Fibroblast of lung (primary cell): Measurements from ENCODE around the gene GRIK2. TPM values are rescaled to one million over a fixed set of nuclear protein-coding genes. Genes with fewer than 3 reads are reported as not detected.

Source experiments
- DNase-seq, 2 donors: peaks; one replicate each; pipeline versions ENCODE4 v3.0.0 to v3.0.0-alpha.2; 2010; ENCODE audit warnings: low read depth in 2 of 2
- H2AFZ ChIP-seq: 2 replicates; pipeline ENCODE4 v1.5.1; 2012; ENCODE audit warnings: low read length, control low read depth, inconsistent platforms
- H3K27ac ChIP-seq: 2 replicates; pipeline ENCODE4 v1.5.1; 2011; ENCODE audit warnings: low read length, control low read depth; ENCODE audit not compliant: insufficient read depth
- H3K27me3 ChIP-seq: 2 replicates; pipeline ENCODE4 v1.5.1; 2011; ENCODE audit warnings: mild to moderate bottlenecking, low read length; ENCODE audit not compliant: control insufficient read depth, insufficient read depth
- H3K36me3 ChIP-seq: 2 replicates; pipeline ENCODE4 v1.5.1; 2011; ENCODE audit warnings: low read length; ENCODE audit not compliant: control insufficient read depth, insufficient read depth
- H3K4me1 ChIP-seq: 2 replicates; pipeline ENCODE4 v1.5.1; 2011; ENCODE audit warnings: low read length; ENCODE audit not compliant: control insufficient read depth, insufficient read depth; ENCODE audit errors: extremely low read depth
- H3K4me2 ChIP-seq: 2 replicates; pipeline ENCODE4 v1.5.1; 2011; ENCODE audit warnings: low read length, control low read depth; ENCODE audit not compliant: insufficient read depth; ENCODE audit errors: extremely low read depth
- H3K4me3 ChIP-seq, 4 experiments: fragments of 200-600 bp in 1 of 4; sonication (generic) in 1 of 4; replicated peaks in 1 of 4; 2 replicates each; pipeline ENCODE4 v1.5.1; 2011 to 2016; ENCODE audit warnings: low read length in 4 of 4, low read depth in 3 of 4, mild to moderate bottlenecking in 3 of 4, control low read depth in 2 of 4, inconsistent platforms in 1 of 4, mixed read lengths in 1 of 4; ENCODE audit not compliant: insufficient read depth in 1 of 4; ENCODE audit errors: control extremely low read depth in 1 of 4
- H3K79me2 ChIP-seq: 2 replicates; pipeline ENCODE4 v1.5.1; 2012; ENCODE audit warnings: mild to moderate bottlenecking, low read length, inconsistent platforms; ENCODE audit not compliant: control insufficient read depth, insufficient read depth
- H3K9ac ChIP-seq: 2 replicates; pipeline ENCODE4 v1.5.1; 2011; ENCODE audit warnings: mild to moderate bottlenecking, low read length, control low read depth; ENCODE audit not compliant: insufficient read depth
- H3K9me3 ChIP-seq: 2 replicates; pipeline ENCODE4 v1.5.1; 2012; ENCODE audit warnings: low read depth, low read length; ENCODE audit not compliant: control insufficient read depth, insufficient read depth
- H4K20me1 ChIP-seq: 2 replicates; pipeline ENCODE4 v1.5.1; 2011; ENCODE audit warnings: low read length; ENCODE audit not compliant: control insufficient read depth, insufficient read depth; ENCODE audit errors: extremely low read depth
- CTCF ChIP-seq, 2 donors: IDR thresholded peaks in 1 of 2; conservative IDR thresholded peaks in 1 of 2; 1 replicate in 1 of 2; 2 replicates in 1 of 2; pipeline ENCODE4 v1.5.1; 2011 to 2012; ENCODE audit warnings: low read length in 2 of 2, control low read depth in 1 of 2, inconsistent platforms in 1 of 2, low read depth in 1 of 2, mild to moderate bottlenecking in 1 of 2
- EZH2 ChIP-seq: IDR thresholded peaks from 2 replicates; pipeline ENCODE4 v1.5.1; 2012; ENCODE audit warnings: low read length, control low read depth, mild to moderate bottlenecking; ENCODE audit errors: missing control alignments
- polyA plus RNA-seq, 2 donors: library from polyadenylated mRNA; depleted of rRNA in 1 of 2; stranded (reverse) in 1 of 2; unstranded in 1 of 2; fragments of >200 nt; gene quantifications; 2 replicates each; pipeline ENCODE4 v1.2.1, GENCODE V29; 2011 to 2012; ENCODE audit warnings: missing spikeins in 1 of 2
- total RNA-seq: library from RNA; depleted of rRNA; stranded (reverse); fragments of >200 nt; gene quantifications from 2 replicates; pipeline ENCODE4 v1.2.1, GENCODE V29; 2014

GRIK2 gene
- total and polyA plus RNA-seq, 2 donors (not counting 1 experiment from before 2014, with no cell fraction given), result 0.33 to 0.40 TPM

DNA sequence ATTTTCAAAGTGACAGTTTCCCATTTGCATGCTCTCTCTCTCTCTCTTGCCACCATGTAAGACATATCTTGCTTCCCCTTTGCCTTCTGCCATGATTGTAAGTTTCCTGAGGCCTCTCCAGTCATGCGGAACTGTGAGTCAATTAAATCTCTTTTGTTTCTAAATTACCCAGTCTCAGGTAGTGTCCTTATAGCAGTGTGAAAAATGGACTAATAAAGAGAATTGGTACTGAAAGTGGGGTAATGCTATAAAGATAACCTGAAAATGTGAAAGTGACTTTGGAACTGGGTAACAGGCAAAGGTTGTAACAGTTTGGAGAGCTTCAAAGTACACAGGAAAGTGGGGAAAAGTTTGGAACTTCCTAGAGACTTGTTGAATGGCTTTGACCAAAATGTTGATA, 389.8 kb downstream of the GRIK2 start:
- H3K27me3 ChIP-seq, result no peaks in the 10 kb centered on the region
- H3K27ac ChIP-seq, result no peak overlapping the region
- no peaks in the 10 kb centered on the region for H3K9me3 ChIP-seq
- no peak for DNase-seq
- no peak overlapping the region for H3K4me3 ChIP-seq
- no peak overlapping the region for H3K4me2 ChIP-seq
- H4K20me1 ChIP-seq, result no peaks in the 10 kb centered on the region
- no peak overlapping the region for H2AFZ ChIP-seq
- H3K4me1 ChIP-seq, result no peaks in the 10 kb centered on the region
- no peak overlapping the region for H3K9ac ChIP-seq
- no peak for TF ChIP-seq CTCF (conservative IDR thresholded peaks at IDR 0.05 in 1 of 2, IDR thresholded peaks at IDR 0.05 in 1 of 2; ENCODE audit: low read depth in 1 of 2, low read length in 2 of 2)
- TF ChIP-seq EZH2, result no peak
- H3K36me3 ChIP-seq, result no peaks in the 10 kb centered on the region
- no peaks in the 10 kb centered on the region for H3K79me2 ChIP-seq

- no peaks in the 10 kb centered on the region for H3K36me3 ChIP-seq
- H4K20me1 ChIP-seq, result no peaks in the 10 kb centered on the region
- no peaks in the 10 kb centered on the region for H3K79me2 ChIP-seq
- no peak for TF ChIP-seq CTCF (conservative IDR thresholded peaks at IDR 0.05 in 1 of 2, IDR thresholded peaks at IDR 0.05 in 1 of 2; ENCODE audit: low read depth in 1 of 2, low read length in 2 of 2)
- TF ChIP-seq EZH2, result no peak
- no peaks in the 10 kb centered on the region for H3K4me1 ChIP-seq
- H3K4me2 ChIP-seq, result no peak overlapping the region
- H3K27me3 ChIP-seq, result no peaks in the 10 kb centered on the region
- no peak overlapping the region for H2AFZ ChIP-seq
- no peak overlapping the region for H3K4me3 ChIP-seq
- no peak overlapping the region for H3K9ac ChIP-seq
- no peak for DNase-seq
- no peaks in the 10 kb centered on the region for H3K9me3 ChIP-seq
- no peak overlapping the region for H3K27ac ChIP-seq
These were observed 390.6 kb downstream of the GRIK2 start for GRCh38 chr6:101784094-101784493.

- TF ChIP-seq EZH2 (no peak), CTCF (conservative IDR thresholded peaks at IDR 0.05 in 1 of 2, IDR thresholded peaks at IDR 0.05 in 1 of 2; ENCODE audit: low read depth in 1 of 2, low read length in 2 of 2) (no peak)
- Histone ChIP-seq H3K9me3 (no peaks in the 10 kb centered on the region), H3K4me3 (no peak overlapping the region), H3K4me2 (no peak overlapping the region), H2AFZ (no peak overlapping the region), H4K20me1 (no peaks in the 10 kb centered on the region), H3K4me1 (no peaks in the 10 kb centered on the region), H3K27me3 (no peaks in the 10 kb centered on the region), H3K27ac (no peak overlapping the region), H3K79me2 (no peaks in the 10 kb centered on the region), H3K36me3 (no peaks in the 10 kb centered on the region), H3K9ac (no peak overlapping the region)
- DNase-seq, result no peak
These were observed 406.0 kb downstream of the GRIK2 start for GRCh38 chr6:101799531-101799930.
